HEK293T (cell line): Measurements from ENCODE around the gene TLN1.

Experiments
- ARNT ChIP-seq: fragments of 450-650 bp; IDR thresholded peaks from 2 replicates; pipeline ENCODE4 v1.6.1; 2017; ENCODE audit warnings: mild to moderate bottlenecking
- BHLHE40 ChIP-seq: fragments of 450-650 bp; IDR thresholded peaks from 2 replicates; pipeline ENCODE4 v1.6.1; 2016; ENCODE audit warnings: mild to moderate bottlenecking, moderate library complexity, borderline replicate concordance
- FOXK2 ChIP-seq: fragments of 450-650 bp; IDR thresholded peaks from 2 replicates; pipeline ENCODE4 v1.6.1; 2016; ENCODE audit warnings: mild to moderate bottlenecking
- FOXM1 ChIP-seq: fragments of 450-650 bp; IDR thresholded peaks from 2 replicates; pipeline ENCODE4 v1.6.1; 2017; ENCODE audit warnings: mild to moderate bottlenecking, borderline replicate concordance
- HDGF ChIP-seq: fragments of 450-650 bp; IDR thresholded peaks from 2 replicates; pipeline ENCODE4 v1.6.1; 2017; ENCODE audit warnings: antibody characterized with exemption, borderline replicate concordance
- NFRKB ChIP-seq: fragments of 450-650 bp; IDR thresholded peaks from 2 replicates; pipeline ENCODE4 v1.6.1; 2016; ENCODE audit warnings: mild to moderate bottlenecking, moderate library complexity
- SUZ12 ChIP-seq: fragments of 450-650 bp; IDR thresholded peaks from 2 replicates; pipeline ENCODE4 v1.6.1; 2016; ENCODE audit warnings: mild to moderate bottlenecking
- TARDBP ChIP-seq: fragments of 450-650 bp; IDR thresholded peaks from 2 replicates; pipeline ENCODE4 v1.6.1; 2016

DNA sequence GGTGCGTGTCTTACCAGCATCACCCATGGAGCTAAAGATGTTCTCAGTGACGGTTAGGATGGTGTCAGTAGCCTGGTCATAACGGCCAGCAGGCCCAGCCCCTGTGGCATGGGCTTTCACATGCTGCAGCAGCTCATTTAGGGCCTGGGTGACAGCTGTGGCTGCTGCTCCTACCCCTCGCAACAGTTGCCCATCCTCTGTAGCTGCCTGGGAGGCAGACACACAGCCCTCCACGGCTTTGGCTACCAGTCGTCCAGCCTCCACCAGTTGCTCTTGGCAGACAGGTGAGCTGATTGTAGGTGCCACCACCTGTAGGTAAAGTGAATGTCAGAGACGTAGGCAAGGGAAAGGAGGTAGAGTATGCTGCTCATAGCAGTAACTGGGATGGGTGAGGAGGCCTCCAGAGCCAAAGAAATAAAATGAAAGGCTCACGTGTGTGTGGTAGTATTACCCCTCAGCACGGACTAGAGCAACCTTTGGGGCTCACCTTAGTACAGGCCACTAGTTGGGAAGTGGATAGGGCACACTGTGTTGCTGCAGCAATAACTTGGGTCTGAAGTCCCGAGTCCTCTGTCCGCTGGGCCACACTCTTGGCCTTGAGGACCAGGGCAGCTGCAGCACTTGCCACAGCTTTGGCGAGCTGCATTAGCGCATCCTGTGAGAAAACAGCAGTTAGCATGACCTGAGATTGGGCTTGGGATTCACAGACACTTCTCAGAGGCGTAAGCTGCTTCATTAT is 14.7 kb downstream of the TLN1 start:
- TF ChIP-seq NFRKB (no peak), ARNT (no peak), TARDBP (no peak), BHLHE40 (no peak), FOXK2 (no peak), SUZ12 (no peak), FOXM1 (no peak), HDGF (no peak)
